ENCODE results near the gene GAPT.

- TF ChIP-seq CTCF (IDR thresholded peaks at IDR 0.05) (peak; percentile 71 to 88 (median 82)), POLR2A (IDR thresholded peaks at IDR 0.05) (no peak)
These were observed 30.4 kb upstream of the GAPT start for GRCh38 chr5:58460732-58461286.

Measured in heart left ventricle (tissue), 13 donors.